ENCODE measurements around the gene SLC2A6.

- TF ChIP-seq CTCF (IDR thresholded peaks at IDR 0.05) (no peak), POLR2A (IDR thresholded peaks at IDR 0.05) (no peak)
These were observed 1.4 kb downstream of the SLC2A6 start for GRCh38 chr9:133477461-133477860.
